HG02870 (cell line): ENCODE results near the gene CD151.

ENCODE experiments used
- ATAC-seq: cut with Tn5 transposase; IDR thresholded peaks from one replicate; pipeline ENCODE4 v1.9.1; 2021; ENCODE audit warnings: mild to moderate bottlenecking, moderate library complexity; ENCODE audit not compliant: unreplicated experiment

Gene CD151

GRCh38 chr11:855330-855674 lies 22.6 kb downstream of the CD151 start:
- no peak for ATAC-seq

- no peak for ATAC-seq
Observed at GRCh38 chr11:855796-856195, 23.0 kb downstream of the CD151 start.

- no peak for ATAC-seq
Observed at GRCh38 chr11:856397-856796, 23.6 kb downstream of the CD151 start.

- no peak for ATAC-seq
Observed at GRCh38 chr11:858053-858761, 25.5 kb downstream of the CD151 start.

- no peak for ATAC-seq
Observed at GRCh38 chr11:858762-859339, 26.1 kb downstream of the CD151 start.

GRCh38 chr11:859394-860131 lies 26.8 kb downstream of the CD151 start:
- ATAC-seq = no peak

GRCh38 chr11:860234-861104 lies 27.7 kb downstream of the CD151 start:
- no peak for ATAC-seq

GRCh38 chr11:861105-861479 lies 28.3 kb downstream of the CD151 start:
- no peak for ATAC-seq

- no peak for ATAC-seq
Observed at GRCh38 chr11:862081-862661, 29.4 kb downstream of the CD151 start.

- ATAC-seq = no peak
Observed at GRCh38 chr11:862696-863022, 29.9 kb downstream of the CD151 start.

GRCh38 chr11:863023-863909 lies 30.5 kb downstream of the CD151 start:
- ATAC-seq = no peak

- no peak for ATAC-seq
Observed at GRCh38 chr11:863910-864827, 31.4 kb downstream of the CD151 start.

- no peak for ATAC-seq
Observed at GRCh38 chr11:864898-865297, 32.1 kb downstream of the CD151 start.

GRCh38 chr11:865462-866430 lies 33.0 kb downstream of the CD151 start:
- ATAC-seq = no peak

- no peak for ATAC-seq
Observed at GRCh38 chr11:866481-866880, 33.7 kb downstream of the CD151 start.

- no peak for ATAC-seq
Observed at GRCh38 chr11:867856-868358, 35.2 kb downstream of the CD151 start.

GRCh38 chr11:868394-868793 lies 35.6 kb downstream of the CD151 start:
- no peak for ATAC-seq

- ATAC-seq = no peak
Observed at GRCh38 chr11:868802-869201, 36.0 kb downstream of the CD151 start.
